H1 (cell line): Measurements from ENCODE around the gene PRKCI. TPM values are rescaled to one million over a fixed set of nuclear protein-coding genes. Genes with fewer than 3 reads are reported as not detected.

Source experiments
- CTCF ChIA-PET: fragments of 300-600 bp; sonication (Branson Sonifier 250); formaldehyde crosslinking; loops from one replicate; lab custom pipeline; 2021; ENCODE audit not compliant: partially characterized antibody; lab: Charles Lee
- POLR2A ChIA-PET: fragments of 300-600 bp; sonication (Branson Sonifier 250); formaldehyde crosslinking; loops from one replicate; lab custom pipeline; 2021; ENCODE audit warnings: inconsistent platforms; ENCODE audit not compliant: partially characterized antibody; lab: Charles Lee
- DNase-seq, 2 experiments: peaks; one replicate each; pipeline versions ENCODE4 v3.0.0 to v3.0.0-alpha.2; 2010 to 2022; ENCODE audit warnings: low spot score in 2 of 2, low read depth in 1 of 2, mixed read lengths in 1 of 2
- FAIRE-seq: peaks from 2 replicates; lab custom pipeline; 2011; peaks lifted over from hg19 to GRCh38; lab: Jason Lieb, UNC
- H2AFZ ChIP-seq: 2 replicates; pipeline ENCODE4 v1.8.1; 2012; ENCODE audit warnings: low read length, inconsistent platforms
- H2AK5ac ChIP-seq: 2 replicates; pipeline ENCODE4 v1.6.1; 2013; ENCODE audit warnings: low read depth, low read length
- H2BK120ac ChIP-seq: replicated peaks from 2 replicates; pipeline ENCODE3; 2013; ENCODE audit warnings: low read depth, low read length, inconsistent platforms
- H2BK12ac ChIP-seq: 2 replicates; pipeline ENCODE4 v1.6.1; 2013; ENCODE audit warnings: low read depth, low read length
- H2BK15ac ChIP-seq: 2 replicates; pipeline ENCODE4 v1.6.1; 2013; ENCODE audit warnings: low read length
- H2BK20ac ChIP-seq: 2 replicates; pipeline ENCODE4 v1.6.1; 2013; ENCODE audit warnings: low read length
- H2BK5ac ChIP-seq: 2 replicates; pipeline ENCODE4 v1.6.1; 2013; ENCODE audit warnings: low read depth, low read length
- H3K14ac ChIP-seq: 2 replicates; pipeline ENCODE4 v1.6.1; 2013; ENCODE audit warnings: inconsistent platforms; ENCODE audit not compliant: insufficient read length
- H3K18ac ChIP-seq: 2 replicates; pipeline ENCODE4 v1.6.1; 2013; ENCODE audit warnings: low read length; ENCODE audit errors: extremely low read depth
- H3K23ac ChIP-seq: 2 replicates; pipeline ENCODE4 v1.6.1; 2013; ENCODE audit warnings: inconsistent platforms; ENCODE audit not compliant: insufficient read length
- H3K23me2 ChIP-seq: 2 replicates; pipeline ENCODE4 v1.6.1; 2013; ENCODE audit warnings: low read depth, low read length
- H3K27ac ChIP-seq: 2 replicates; pipeline ENCODE4 v1.6.1; 2011; ENCODE audit warnings: low read depth, low read length, inconsistent platforms
- H3K27me3 ChIP-seq, 4 experiments: replicated peaks in 1 of 4; 1 replicate in 1 of 4; 2 replicates in 3 of 4; pipeline versions ENCODE4 v1.6.1 to v1.8.1; 2011 to 2013; ENCODE audit warnings: low read length in 3 of 4, mild to moderate bottlenecking in 3 of 4, inconsistent platforms in 2 of 4, mixed read lengths in 2 of 4, moderate library complexity in 1 of 4; ENCODE audit not compliant: control insufficient read depth in 3 of 4, insufficient read depth in 3 of 4; ENCODE audit errors: extremely low read depth in 1 of 4
- H3K36me3 ChIP-seq, 4 experiments: 2 replicates each; pipeline versions ENCODE4 v1.6.1 to v1.8.1; 2011 to 2013; ENCODE audit warnings: mild to moderate bottlenecking in 4 of 4, low read length in 3 of 4, moderate library complexity in 2 of 4, control low read depth in 1 of 4, inconsistent platforms in 1 of 4; ENCODE audit not compliant: insufficient read depth in 4 of 4, control insufficient read depth in 2 of 4
- H3K4ac ChIP-seq: replicated peaks from 2 replicates; pipeline ENCODE3; 2013; ENCODE audit warnings: low read length, low read depth, mixed read lengths, inconsistent platforms; ENCODE audit not compliant: insufficient read length
- H3K4me1 ChIP-seq, 4 experiments: replicated peaks in 1 of 4; 1 replicate in 1 of 4; 2 replicates in 3 of 4; pipeline versions ENCODE4 v1.6.1 to v1.8.1; 2011 to 2013; ENCODE audit warnings: low read length in 3 of 4, inconsistent platforms in 2 of 4, mixed read lengths in 1 of 4; ENCODE audit not compliant: insufficient read depth in 4 of 4, control insufficient read depth in 3 of 4
- H3K4me2 ChIP-seq, 2 experiments: 2 replicates each; pipeline versions ENCODE4 v1.6.1 to v1.8.1; 2011 to 2013; ENCODE audit warnings: low read depth in 2 of 2, low read length in 2 of 2, control low read depth in 1 of 2, inconsistent platforms in 1 of 2, mild to moderate bottlenecking in 1 of 2; ENCODE audit not compliant: insufficient read depth in 1 of 2
- H3K4me3 ChIP-seq, 4 experiments: fragments of 200-600, 300-600 bp in 1 of 4; sonication (generic), shearing (Covaris generic), sonication (Bioruptor Twin) in 1 of 4; 2 replicates each; pipeline versions ENCODE4 v1.5.1 to v1.8.1; 2011 to 2016; ENCODE audit warnings: low read length in 4 of 4, low read depth in 3 of 4, control low read depth in 2 of 4, inconsistent platforms in 2 of 4, mild to moderate bottlenecking in 2 of 4, mixed read lengths in 1 of 4, moderate library complexity in 1 of 4; ENCODE audit not compliant: insufficient read depth in 2 of 4; ENCODE audit errors: extremely low read depth in 1 of 4
- H3K56ac ChIP-seq: replicated peaks from 2 replicates; pipeline ENCODE3; 2013; ENCODE audit warnings: low read depth, mild to moderate bottlenecking, mixed read lengths, low read length, inconsistent platforms; ENCODE audit not compliant: insufficient read length
- H3K79me1 ChIP-seq: 2 replicates; pipeline ENCODE4 v1.6.1; 2013; ENCODE audit warnings: low read depth, low read length, control low read depth
- H3K79me2 ChIP-seq, 2 experiments: 2 replicates each; pipeline versions ENCODE4 v1.6.1 to v1.8.1; 2012 to 2013; ENCODE audit warnings: low read length in 2 of 2, mild to moderate bottlenecking in 2 of 2, inconsistent platforms in 1 of 2; ENCODE audit not compliant: insufficient read depth in 2 of 2, control insufficient read depth in 1 of 2
- H3K9ac ChIP-seq, 4 experiments: replicated peaks in 1 of 4; 1 replicate in 1 of 4; 2 replicates in 3 of 4; pipeline versions ENCODE4 v1.6.1 to v1.8.1; 2011 to 2013; ENCODE audit warnings: low read depth in 3 of 4, low read length in 3 of 4, control low read depth in 2 of 4, mild to moderate bottlenecking in 2 of 4, moderate library complexity in 2 of 4, inconsistent platforms in 1 of 4; ENCODE audit errors: extremely low read depth in 1 of 4
- H3K9me3 ChIP-seq, 2 experiments: 2 replicates each; pipeline versions ENCODE4 v1.6.1 to v1.8.1; 2012 to 2013; ENCODE audit warnings: mild to moderate bottlenecking in 2 of 2, moderate library complexity in 2 of 2, control low read depth in 1 of 2, inconsistent platforms in 1 of 2, low read depth in 1 of 2, low read length in 1 of 2, mixed read lengths in 1 of 2; ENCODE audit not compliant: insufficient read depth in 2 of 2
- H4K20me1 ChIP-seq, 2 experiments: replicated peaks in 1 of 2; 2 replicates each; pipeline versions ENCODE3 to v1.8.1; 2011 to 2013; ENCODE audit warnings: inconsistent platforms in 2 of 2, low read length in 2 of 2, mild to moderate bottlenecking in 1 of 2; ENCODE audit not compliant: insufficient read depth in 2 of 2, control insufficient read depth in 1 of 2
- H4K5ac ChIP-seq: 2 replicates; pipeline ENCODE4 v1.6.1; 2013; ENCODE audit warnings: low read length, low read depth, mixed read lengths, inconsistent platforms; ENCODE audit not compliant: insufficient read length
- H4K8ac ChIP-seq: 2 replicates; pipeline ENCODE4 v1.8.0; 2013; ENCODE audit warnings: mild to moderate bottlenecking, moderate library complexity, low read length, inconsistent platforms; ENCODE audit not compliant: insufficient read depth; ENCODE audit errors: extremely low read depth
- H4K91ac ChIP-seq: replicated peaks from 2 replicates; pipeline ENCODE3; 2013; ENCODE audit warnings: low read length, mixed read lengths, inconsistent platforms; ENCODE audit not compliant: insufficient read length
- PHF8 ChIP-seq: fragments of 200-600 bp; sonication (generic); conservative IDR thresholded peaks from 2 replicates; pipeline ENCODE4 v1.7.1; 2012; ENCODE audit warnings: low read depth, mild to moderate bottlenecking, inconsistent platforms, low read length, moderate library complexity
- WGBS, 2 experiments: shearing (Covaris generic) in 1 of 2; methylation state at CpG; one replicate each; pipeline versions ENCODE4 v1.1.6 to v1.1.7; 2013 to 2015; ENCODE audit warnings: low lambda C conversion rate in 2 of 2, mixed read lengths in 2 of 2, inconsistent platforms in 1 of 2, low coverage in 1 of 2, missing lambda C conversion rate in 1 of 2; ENCODE audit not compliant: insufficient replicate concordance in 2 of 2, insufficient coverage in 1 of 2, insufficient read length in 1 of 2; ENCODE audit errors: extremely low coverage in 1 of 2, missing lambda C conversion rate in 1 of 2; 5-methylcytosine and 5-hydroxymethylcytosine counted together
- polyA plus RNA-seq, 7 experiments: library from polyadenylated mRNA; depleted of rRNA in 3 of 7; stranded (reverse) in 5 of 7; unstranded in 2 of 7; fragments of >200 nt in 5 of 7; fragments of 200-250 nt in 2 of 7; gene quantifications; 1 replicate in 5 of 7; 2 replicates in 1 of 7; 4 replicates in 1 of 7; pipeline versions ENCODE4 v1.2.1 to v1.2.3, GENCODE V29; 2011 to 2013; ENCODE audit warnings: missing spikeins in 2 of 7, mixed read lengths in 2 of 7
- total RNA-seq: library from RNA; stranded (reverse); fragmentation: NEBNext Ultra II Directional; extraction: Animal tissue kit (Norgen Biotek cat#: 25700); gene quantifications from 2 replicates; pipeline ENCODE4 v1.2.1, GENCODE V29; 2021

Gene PRKCI
- total and polyA plus RNA-seq, 2 of the 8 experiments (the other 6 are each of a cell fraction or from before 2014, with no cell fraction given) = 24.3 to 100.0 TPM

GRCh38 chr3:170220871-170221270 is 1.4 kb upstream of the PRKCI start:
- Histone ChIP-seq H3K23me2 (peaks cover 4% of the 10 kb centered on the region), H4K5ac (no peak overlapping the region), H3K9ac (no peak overlapping the region), H3K4me2 (no peak overlapping the region; a peak in 1 of 4 replicates), H2AFZ (no peak overlapping the region), H3K79me2 (peaks cover 0 to 30% of the 10 kb centered on the region in 2 experiments; a peak in 2 of 4 replicates), H2AK5ac (no peak overlapping the region), H3K9me3 (no peaks in the 10 kb centered on the region), H3K79me1 (no peaks in the 10 kb centered on the region), H2BK5ac (no peak overlapping the region), H3K18ac (no peak overlapping the region), H3K14ac (no peak overlapping the region), H3K56ac (no peak overlapping the region), H3K36me3 (no peaks in the 10 kb centered on the region), H2BK15ac (no peak overlapping the region), H4K20me1 (no peaks in the 10 kb centered on the region), H3K23ac (no peak overlapping the region), H2BK120ac (no peak overlapping the region), H4K8ac (no peak overlapping the region), H4K91ac (no peak overlapping the region), H3K27me3 (no peaks in the 10 kb centered on the region), H3K4me1 (no peaks in the 10 kb centered on the region; a peak in 3 of 7 replicates), H2BK12ac (no peak overlapping the region), H3K4me3 (no peak overlapping the region), H3K27ac (no peak overlapping the region), H3K4ac (no peak overlapping the region), H2BK20ac (no peak overlapping the region)
- POLR2A ChIA-PET = interaction anchor here (2.0 kb wide), 1 partner anchor 40 kb away, joined by 7 read pairs; the partner anchor contains the start of gene PHC3
- DNase-seq = no peak
- no peak for FAIRE-seq
- CTCF ChIA-PET = interaction anchor here (0.6 kb wide), 1 partner anchor 96 kb away, joined by 3 read pairs; no protein-coding TSS in a partner anchor
- 87% methylated on average over 4 of the region's 4 CpGs; no CpG with 5 or more reads in 1 of the 2 experiments for WGBS, 2 experiments
- no peak for TF ChIP-seq PHF8
